Pulmonary artery endothelial cell (primary cell): ENCODE measurements around the gene SORCS2. TPM values are rescaled to one million over a fixed set of nuclear protein-coding genes. Genes with fewer than 3 reads are reported as not detected.

Experiments used
- DNase-seq: peaks from one replicate; pipeline ENCODE4 v3.0.0-alpha.2; 2011; ENCODE audit warnings: low read depth, low spot score
- total RNA-seq: library from RNA; depleted of rRNA; stranded (reverse); fragments of >200 nt; gene quantifications from 2 replicates; pipeline ENCODE4 v1.2.3, GENCODE V29; 2014

The SORCS2 gene
- total RNA-seq, 1 donor from 2014 or later = not detected

DNA sequence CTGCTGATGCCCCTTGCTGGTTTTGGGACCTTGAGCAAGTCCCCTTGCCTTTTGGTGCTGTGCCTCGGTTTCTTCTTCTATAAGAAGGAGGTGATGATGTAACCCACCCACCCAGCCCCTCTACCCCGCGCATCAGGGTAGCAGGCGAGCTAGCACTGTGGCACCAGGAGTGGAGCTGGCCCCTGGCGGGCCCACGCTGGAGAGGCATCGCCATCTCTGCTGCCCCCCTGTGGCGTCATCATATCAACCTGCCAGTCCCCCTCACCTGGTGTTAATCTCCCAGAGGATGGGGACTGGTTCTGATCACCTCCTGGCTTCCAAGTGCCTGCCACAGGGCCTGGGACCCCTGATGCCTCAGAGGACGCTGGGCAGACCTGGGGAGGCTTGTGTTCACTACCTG, 6.3 kb upstream of the SORCS2 start:
- no peak for DNase-seq

GRCh38 chr4:7186516-7187167, 5.7 kb upstream of the SORCS2 start:
- DNase-seq = no peak

DNA sequence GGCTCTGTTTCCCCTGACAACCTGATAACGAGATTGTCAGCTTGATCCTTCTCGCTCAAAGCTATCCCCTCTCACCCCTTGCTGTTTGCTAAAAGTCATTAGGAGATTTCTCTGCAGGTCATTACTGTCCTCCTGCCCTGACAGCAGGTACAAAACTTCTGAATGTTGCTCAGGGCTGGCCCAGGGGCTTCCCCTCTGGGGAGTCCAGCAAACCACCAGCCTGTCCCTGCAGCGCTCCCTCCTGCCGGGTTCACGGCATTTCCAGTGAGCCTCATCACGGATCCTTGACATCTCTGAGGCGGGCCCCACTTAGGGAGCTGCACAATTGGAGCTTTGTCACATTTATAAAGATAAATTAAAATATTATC, 5.2 kb upstream of the SORCS2 start:
- no peak for DNase-seq

DNA sequence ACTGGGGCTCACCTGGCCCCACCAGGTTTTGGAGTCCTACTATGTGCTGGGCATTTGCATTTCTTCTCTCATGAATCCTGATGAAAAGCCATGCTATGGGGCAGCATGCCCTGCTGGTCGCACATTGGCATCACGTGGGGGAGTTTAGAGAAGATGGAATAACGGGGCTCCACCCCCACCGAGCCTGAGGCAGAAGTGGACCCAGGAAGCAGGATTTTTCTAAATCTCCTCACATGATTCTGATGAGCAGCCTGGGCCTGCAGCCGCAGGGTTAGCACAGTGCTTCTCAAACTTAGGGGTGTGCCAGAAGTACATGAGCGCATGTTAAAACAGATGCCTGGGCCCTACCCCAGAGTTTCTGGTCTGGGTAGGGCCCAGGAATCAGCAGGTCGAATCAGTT, 4.6 kb upstream of the SORCS2 start:
- DNase-seq = no peak

DNA sequence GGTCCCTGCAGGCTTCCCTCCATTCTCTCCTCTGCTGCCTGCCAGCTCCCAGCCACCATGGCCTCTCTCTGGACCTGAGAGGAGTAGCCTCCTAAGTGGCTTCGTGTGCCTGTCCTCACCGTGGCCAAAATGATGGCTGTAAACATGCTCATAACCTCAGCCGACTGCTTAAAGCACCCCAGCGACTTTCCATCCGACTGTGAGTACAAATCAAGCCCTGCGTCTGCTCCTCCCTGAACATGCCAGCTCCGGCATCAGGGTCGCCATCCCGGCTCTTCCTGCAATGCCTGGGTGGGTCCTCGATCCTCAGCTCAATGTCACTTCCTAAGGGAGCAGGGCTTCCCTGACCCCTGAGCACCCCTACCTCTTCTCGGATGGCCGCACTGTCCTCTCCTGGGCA, 3.3 kb upstream of the SORCS2 start:
- no peak for DNase-seq

DNA sequence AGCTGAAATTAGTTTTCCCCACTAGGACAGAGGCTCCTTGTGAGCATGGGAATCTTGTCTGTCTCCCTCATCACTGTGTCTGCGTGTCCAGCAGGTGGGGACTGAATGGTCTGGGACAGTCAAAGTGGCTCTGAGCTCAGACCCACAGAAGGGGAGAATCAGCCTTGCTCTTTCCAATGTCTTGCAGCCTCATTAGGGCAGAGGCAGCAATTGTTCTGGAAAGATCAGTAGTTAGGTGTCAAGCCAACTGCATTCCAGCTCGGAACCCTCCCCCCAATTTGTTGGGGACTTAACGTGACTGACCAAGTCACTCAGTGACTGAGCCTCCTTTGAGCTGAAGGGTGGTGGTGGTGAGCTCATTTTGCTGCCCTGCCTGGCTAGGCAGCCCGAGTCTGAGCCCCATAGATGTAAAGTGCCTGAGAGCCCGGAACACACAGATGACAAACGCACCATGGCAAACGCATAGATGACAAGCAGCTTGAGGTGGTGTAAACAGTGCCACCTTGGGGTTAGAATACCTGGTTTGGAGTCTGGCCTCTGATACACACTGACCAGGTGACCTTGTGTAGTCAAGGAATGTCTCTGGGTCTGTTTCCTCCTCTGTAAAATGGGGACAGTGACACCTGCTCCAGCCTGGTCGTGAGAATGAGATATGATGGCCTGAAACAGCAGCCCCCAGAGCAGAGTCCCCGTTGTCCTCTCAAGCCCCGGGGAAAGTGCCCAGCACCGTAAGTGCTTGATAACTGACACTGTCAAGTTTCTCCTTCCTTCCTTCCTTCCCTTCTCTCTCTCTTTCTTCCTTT, 2.7 kb upstream of the SORCS2 start:
- DNase-seq = no peak

- no peak for DNase-seq
Measured at GRCh38 chr4:7190278-7190594, 2.1 kb upstream of the SORCS2 start.

- no peak for DNase-seq
Measured at GRCh38 chr4:7190691-7191545, 1.4 kb upstream of the SORCS2 start.

GRCh38 chr4:7191546-7192251, 639 bp upstream of the SORCS2 start:
- no peak for DNase-seq

DNA sequence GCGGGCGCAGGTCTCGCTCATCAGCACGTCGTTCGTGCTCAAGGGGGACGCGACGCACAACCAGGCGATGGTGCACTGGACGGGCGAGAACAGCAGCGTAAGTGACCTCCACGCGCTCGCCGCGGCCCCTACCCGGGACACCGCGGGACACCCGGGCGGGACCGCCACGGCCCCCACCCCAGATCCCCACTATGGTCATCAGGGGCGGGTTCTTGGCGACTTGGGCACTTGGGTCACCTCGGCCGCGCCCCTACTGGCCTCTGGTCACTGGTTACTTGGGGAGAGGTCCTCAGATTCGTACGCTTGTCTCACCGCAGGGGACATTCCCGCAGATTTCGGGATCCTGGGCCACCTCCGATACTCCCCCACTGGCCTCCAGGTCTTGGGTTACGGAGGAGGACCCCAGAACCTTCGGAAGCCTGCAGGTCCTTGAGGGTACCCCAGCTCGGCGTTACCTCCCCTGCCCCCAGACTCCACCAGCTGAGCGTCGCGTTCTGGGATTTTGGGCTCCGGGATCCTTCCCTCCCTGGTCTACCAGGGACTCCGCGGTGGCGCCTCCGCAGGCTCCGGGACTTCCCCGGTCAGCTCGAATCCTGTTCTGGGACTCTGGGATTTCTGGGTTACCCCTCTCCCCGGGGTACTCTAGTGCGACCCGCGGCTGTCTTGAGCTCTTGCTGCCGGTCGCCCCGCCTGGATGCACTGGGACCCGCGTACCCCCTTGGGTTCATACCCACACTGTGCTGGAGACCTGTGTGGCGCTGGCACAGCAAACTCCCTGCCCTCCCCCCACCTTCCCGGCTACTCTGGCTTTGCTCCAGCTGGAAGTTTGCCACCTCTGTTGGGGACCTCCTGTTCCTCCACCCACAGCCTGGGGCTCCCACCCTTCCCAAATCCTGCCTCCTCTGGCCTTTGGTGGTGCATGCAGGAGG, 956 bp downstream of the SORCS2 start:
- no peak for DNase-seq

DNA sequence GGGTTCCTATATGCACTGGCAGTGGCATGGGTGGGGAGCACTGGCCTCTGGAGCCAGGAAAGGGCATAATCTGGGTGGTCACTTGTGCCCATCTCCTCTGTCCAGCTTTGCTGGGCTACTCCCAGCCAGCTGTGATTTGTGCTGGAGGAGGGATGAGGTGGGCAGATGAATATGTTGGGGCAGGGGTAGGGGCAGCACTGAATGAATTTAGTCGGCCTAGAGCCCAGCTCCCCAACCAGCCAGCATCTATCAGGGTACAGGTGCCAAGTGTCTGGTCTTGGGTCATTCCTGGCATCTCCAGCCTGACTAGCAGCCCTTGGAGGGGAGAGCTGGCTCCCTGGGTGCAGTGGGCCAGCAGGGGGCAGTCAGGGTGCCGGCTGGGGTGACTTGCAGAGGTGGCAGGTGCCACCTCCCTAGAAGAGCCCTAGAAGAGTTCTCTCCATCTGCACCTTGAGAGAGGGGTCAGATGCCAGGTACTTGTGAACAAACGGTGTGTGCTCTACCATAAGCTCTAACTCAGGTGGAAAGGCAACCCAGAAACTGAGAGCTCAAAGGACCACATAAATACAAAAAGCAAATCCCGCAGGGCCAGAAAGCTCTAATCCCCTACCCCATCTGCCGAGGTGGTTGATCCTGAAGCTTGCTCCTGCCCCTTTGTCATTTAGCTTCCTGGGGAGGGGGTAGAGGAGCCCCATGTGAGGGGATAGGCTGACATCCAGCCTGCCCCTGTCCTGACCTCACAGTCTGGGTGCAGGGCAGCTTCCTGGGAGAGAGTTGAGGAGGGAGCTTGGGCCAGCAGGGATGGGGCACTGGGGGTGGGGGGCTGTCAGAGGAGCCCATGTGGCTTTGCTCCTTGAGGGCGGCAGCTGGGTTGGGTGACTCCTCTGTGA, 2.2 kb downstream of the SORCS2 start:
- DNase-seq = no peak

- no peak for DNase-seq
Measured at GRCh38 chr4:7195141-7195515, 2.8 kb downstream of the SORCS2 start.

DNA sequence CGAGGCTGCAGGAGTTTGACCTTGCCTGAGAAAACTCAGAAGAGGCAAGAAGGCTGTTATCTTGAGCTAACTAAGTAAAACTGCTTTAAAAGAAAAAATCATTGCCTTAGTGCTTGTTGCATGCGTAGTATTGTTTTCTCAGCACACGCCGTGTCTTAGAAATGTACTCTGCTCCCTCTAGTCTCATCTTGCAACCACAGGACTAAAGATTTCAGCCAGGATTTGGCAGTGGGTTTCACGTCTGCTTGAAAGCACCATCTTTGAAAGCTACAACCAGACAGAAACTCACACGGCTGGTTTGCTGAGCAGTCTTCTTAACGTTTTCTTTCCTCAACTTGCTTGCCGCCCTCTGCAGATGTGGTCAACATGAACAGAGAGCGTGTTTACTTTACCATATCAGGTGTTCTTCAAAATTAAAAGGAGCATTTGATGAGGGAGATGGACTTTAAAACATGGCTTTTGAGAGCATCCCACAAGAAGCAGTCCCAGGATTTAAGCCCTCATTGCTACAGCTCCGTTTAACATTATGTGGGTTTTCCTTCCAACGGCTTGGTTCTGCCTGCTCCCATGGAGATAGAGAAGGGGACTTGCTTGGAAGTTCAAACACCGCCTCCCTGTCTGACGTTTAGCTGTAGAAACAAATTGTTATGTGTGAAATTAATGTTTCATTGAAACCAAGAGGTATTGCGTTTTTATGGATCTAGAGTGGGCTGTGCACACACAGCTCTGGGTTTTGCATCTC, 3.4 kb downstream of the SORCS2 start:
- DNase-seq = no peak

GRCh38 chr4:7196288-7196651, 3.9 kb downstream of the SORCS2 start:
- no peak for DNase-seq

DNA sequence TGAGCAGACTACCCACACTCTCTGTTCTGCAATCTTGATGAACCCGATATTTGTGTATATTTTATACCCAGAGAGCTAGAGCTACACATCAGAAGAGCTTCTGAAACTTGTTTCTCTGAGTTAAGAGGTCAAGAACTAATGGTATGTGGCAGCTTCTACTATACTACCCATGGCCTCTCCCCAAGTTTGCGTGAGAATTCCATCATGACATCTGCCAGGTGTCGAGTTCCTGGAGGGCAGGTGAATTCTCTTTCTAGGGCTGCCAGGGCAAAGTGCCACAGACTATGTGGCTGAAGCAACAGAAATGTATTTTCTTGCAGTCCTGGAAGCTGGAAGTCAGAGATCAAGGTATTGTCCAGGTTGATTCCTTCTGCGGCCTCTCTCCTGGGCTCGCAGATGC, 4.4 kb downstream of the SORCS2 start:
- no peak for DNase-seq

GRCh38 chr4:7197910-7198309, 5.6 kb downstream of the SORCS2 start:
- DNase-seq = no peak

- no peak for DNase-seq
Measured at GRCh38 chr4:7198440-7199128, 6.2 kb downstream of the SORCS2 start.

DNA sequence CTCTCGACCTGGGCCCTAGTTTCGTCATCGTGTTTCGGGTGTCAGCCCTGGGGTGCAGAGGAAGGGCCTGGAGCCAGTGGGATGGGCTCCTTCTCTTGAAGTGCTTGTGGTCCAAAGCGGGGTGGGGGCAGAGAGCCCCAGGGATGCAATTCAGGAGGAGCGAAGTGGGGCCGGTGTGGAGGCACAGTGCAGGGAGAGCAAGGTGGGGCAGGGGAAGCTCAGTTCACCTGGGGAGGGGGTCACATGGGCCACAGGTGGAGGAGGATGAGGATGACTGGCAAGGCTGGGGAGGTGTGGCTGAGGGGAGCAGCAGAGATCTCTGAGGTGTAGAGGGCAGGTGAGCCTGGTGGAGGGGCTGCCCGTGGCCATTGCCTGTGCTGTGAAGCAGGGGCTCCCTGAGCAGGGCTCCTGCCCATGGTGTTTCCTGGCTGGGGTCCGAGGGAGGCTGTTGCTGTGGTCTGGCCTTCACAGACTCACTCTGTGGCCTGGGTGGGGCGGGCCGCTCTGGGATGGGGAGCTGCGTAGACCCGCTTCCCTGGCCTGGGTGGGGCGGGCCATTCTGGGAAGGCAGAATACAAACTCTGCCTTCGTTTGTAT, 6.9 kb downstream of the SORCS2 start:
- no peak for DNase-seq
